HTR-8/SVneo (cell line): Measurements from ENCODE around the gene ZNF138.
"Not testable (repeated sequence)": the region's sequence is repeated elsewhere in the genome, so short reads cannot be mapped to it uniquely, and the experiment has no call there.

ENCODE experiments used
- DNase-seq: peaks from one replicate; pipeline ENCODE4 v3.0.0; 2011; ENCODE audit warnings: low spot score, mixed read lengths; ENCODE audit not compliant: insufficient read length
- FAIRE-seq: peaks from 2 replicates; lab custom pipeline; 2011; peaks lifted over from hg19 to GRCh38; lab: Jason Lieb, UNC

Gene ZNF138

DNA sequence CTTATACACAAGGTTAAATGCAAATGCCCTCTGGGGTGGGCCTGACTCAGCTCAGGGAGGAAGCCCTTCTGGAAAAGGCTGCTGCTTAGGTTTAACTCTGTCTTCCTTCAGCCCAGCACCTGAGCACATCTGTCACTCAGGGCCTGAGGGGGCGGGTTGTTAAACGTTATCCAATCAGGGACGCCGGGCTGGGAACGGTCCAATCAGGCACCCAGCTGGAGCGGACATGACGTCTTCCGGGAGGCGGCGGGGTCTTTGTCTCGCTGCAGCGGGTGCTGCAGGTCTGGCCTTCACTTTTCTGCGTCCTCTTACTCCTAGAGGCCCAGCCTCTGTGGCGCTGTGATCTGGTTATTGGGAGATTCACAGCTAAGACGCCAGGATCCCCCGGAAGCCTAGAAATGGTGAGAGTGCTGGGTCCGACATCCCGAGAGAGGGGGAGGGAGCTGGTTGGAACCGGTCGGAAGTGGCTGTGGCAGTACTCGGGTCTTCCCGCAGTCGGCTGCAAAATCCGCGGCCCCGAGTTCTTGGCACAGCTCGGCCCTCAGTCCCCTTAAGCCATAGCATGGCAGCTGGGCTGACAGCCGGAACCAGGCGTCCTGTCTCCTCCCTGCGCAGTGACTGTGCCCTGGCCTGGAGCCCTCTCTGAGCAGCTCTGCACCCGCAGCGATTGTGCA, at the start of gene ZNF138:
ZNF138 (plus strand) TSS at position 258 of the 674 bp plus-strand sequence; CDS start at position 399, 141 bp downstream.
- peak; percentile 90 for DNase-seq
- no peak for FAIRE-seq

DNA sequence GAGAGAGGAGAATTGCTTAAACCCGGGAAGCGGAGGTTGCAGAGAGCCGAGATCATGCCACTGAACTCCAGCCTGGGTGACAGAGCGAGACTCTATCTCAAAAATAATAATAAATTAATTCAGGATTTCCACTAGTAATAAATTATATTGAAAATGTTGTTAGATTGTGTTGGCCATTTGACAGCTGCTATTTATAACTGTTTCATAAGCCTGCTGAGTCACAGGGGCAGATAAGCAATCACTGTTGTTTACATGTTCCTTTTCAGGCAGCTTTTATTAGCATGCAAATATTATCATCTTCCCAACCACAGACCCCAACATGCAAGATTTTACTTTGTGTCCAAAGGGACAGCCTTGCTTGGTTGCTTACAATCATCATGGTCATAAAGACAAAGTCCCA, 49.5 kb upstream of the ZNF138 start:
- DNase-seq (no peak), FAIRE-seq (no peak)

DNA sequence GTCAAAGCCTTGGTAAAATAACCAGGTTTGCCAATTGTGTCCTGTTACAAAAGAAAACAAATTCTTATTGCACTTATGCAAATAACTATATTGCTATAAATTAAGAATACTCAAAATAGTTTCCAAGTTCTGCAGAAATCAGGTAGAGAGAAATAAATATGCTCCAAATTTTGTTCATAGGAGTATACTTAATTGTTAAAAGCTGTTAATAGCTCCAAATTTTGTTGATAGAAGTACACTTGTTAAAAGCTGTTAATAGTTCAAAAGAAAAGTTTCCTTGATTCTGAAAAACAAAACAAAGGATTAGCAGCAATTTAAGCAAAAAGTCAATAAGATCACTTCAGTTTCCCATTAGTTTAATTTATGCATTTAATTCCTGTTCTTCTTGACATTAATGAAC, 46.4 kb upstream of the ZNF138 start:
- FAIRE-seq (no peak), DNase-seq (no peak)

DNA sequence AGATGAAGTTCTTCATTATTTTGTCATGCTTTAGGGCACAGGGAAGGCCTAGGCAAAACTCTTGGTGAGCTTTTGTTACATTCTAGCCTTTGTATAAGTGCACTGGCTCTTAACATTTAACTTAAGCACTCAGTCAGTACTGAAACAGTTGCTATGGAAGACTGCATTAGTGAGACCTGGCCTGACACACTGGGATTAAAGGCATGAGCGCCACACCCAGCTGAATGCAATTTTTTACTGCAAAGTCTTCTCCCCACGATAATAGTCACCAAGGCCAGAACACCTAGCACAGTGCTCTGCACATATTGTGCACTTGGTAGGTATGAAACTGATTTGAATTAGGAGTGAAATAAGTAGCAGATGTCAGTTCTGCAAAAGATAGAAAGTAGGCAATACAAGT, 41.2 kb upstream of the ZNF138 start:
- DNase-seq: no peak
- FAIRE-seq: no peak

DNA sequence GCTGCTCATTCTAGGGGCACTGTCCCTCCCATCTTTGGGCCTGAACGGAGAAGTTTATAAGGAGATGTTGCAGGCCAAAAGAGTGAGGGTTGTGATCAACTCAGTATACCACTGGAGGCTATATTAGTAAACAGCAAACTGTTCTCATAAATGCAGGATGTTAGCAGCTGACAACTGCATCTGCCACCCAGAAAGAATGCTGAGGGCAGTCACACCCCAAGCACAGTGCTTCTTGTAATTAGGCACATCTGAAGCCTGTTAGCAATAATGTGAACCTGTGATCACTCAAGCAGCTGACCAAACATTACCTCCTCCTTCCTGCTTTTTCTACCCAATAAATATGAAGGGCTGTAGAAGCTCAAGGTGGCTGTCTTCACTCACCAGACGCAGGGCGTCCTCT, 38.4 kb upstream of the ZNF138 start:
- FAIRE-seq (no peak), DNase-seq (no peak)

DNA sequence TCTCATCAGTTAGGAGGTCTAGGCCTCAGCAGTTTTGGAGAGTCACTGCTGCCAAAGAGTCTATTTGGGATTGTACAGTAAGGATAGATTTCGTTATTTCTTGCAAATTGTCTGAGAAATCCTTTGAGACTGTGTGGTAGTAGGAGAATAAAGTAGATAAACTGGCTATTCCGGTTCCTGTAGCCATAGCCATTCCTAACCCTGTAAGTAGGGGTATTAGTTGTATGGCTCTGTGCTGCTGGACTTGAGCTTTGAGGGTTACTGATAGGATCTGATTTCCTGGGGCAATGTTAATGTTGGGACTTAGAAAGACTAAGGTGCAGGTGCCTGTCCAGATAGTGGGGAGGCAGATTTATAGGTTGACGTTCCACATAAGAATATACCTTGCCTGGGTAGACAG, 36.1 kb upstream of the ZNF138 start:
- FAIRE-seq (no peak), DNase-seq (no peak)

DNA sequence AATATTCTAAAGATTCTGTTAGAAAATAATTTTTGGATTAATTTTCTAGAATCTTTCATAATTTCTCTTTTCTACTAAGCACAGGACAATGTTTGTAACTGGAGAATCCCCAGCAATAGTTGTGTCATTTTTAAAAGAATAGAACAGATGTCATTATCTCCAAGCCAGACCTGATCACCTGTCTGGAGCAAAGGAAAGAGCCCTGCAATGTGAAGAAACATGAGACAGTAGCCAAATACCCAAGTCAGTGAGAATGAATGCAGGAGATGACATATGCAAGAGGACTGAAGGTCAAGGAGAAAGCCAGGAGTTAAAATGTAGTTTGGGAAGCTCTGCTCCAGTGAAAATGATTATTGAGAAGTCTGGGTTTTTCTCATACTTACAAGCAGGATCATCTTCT, 25.4 kb upstream of the ZNF138 start:
- DNase-seq (no peak), FAIRE-seq (no peak)

DNA sequence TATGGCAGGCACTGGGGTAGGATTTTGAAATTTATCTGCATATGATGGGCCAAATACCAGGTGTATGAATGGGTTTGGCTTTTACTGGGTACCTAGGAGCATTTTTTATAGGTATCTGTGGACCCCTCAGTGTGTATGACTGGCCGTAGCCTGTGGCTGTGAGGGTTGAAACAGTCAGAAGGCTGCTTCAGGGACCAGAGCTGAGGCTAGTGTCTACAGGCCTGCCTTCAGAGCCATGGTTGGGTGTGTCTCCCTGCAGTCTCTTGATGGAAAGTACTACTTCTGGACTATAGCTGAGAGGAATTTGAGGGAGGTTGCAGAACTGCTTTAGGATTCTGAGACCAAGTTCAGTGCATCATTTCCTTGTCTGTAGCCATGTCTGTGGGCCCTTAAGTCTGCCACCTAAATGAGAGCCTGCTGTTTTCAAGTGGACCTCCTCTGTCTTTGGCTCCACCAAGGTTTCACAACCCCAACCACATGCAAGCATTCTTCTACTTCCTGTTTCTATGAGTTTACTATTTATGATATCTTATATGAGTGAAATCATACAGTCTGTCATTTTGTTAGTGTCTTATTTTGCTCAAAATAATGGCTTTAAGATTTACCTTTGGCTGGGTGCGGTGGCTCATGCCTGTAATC, 19.9 kb upstream of the ZNF138 start:
- FAIRE-seq: no peak
- DNase-seq: no peak

DNA sequence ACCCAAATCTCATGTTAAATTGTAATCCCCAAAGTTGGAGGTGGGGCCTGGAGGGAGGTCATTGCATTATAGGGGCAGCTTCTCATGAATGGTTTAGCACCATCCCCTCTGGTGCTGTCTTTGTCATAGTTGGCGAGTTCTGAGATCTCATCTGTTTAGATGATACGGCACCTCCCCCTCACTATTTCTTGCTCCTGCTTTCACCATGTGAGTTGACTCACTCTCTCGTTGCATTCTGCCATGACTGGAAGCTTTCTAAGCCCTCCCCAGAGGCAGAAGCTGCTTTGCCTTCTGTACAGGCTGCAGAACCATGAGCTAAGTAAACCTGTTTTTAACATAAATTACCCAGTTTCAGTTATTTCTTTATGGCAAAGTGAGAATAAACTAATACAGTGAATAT, 18.9 kb upstream of the ZNF138 start:
- DNase-seq (no peak), FAIRE-seq (no peak)

DNA sequence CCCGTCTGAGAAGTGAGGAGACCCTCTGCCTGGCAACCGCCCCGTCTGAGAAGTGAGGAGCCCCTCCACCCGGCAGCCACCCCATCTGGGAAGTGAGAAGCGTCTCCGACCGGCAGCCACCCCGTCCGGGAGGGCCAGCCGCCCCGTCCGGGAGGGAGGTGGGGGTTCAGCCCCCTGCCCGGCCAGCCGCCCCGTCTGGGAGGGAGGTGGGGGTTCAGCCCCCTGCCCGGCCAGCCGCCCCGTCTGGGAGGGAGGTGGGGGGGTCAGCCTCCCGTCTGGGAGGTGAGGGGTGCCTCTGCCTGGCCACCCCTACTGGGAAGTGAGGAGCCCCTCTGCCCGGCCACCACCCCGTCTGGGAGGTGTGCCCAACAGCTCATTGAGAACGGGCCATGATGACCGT, 9.4 kb upstream of the ZNF138 start:
- not testable (repeated sequence) for DNase-seq, FAIRE-seq

DNA sequence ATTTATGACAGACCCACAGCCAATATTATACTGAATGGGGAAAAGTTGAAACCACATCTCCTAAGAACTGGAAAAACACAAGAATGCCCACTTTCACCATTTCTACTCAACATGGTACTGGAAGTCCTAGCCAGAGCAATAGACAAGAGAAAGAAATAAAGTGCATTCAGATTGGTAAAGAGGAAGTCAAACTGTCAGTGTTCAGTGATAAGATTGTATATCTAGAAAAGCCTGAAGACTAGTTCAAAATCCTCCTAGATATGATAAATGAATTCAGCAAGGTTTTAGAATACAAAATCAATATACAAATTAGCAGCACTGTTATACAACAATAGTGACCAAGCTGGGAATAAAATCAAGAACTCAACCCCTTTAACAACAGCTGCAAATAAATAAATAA, 6.9 kb upstream of the ZNF138 start:
- DNase-seq: no peak
- FAIRE-seq: no peak

DNA sequence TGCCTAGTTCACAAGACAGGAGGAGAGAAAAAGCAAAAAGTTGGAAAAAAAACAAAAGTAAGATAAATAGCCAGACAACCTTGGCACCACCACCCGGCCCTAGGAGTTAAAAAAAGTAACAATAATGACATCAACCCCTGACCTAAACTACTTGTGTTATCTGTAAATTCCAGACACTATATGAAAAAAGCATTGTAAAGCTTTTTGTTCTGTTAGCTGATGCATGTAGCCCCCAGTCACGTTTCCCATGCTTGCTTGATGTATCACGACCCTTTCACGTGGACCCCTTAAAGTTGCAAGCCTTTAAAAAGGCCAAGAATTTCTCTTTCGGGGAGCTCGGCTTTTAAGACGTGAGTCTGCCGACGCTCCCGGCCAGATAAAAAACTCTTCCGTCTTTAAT, 5.0 kb upstream of the ZNF138 start:
- not testable (repeated sequence) for DNase-seq, FAIRE-seq

DNA sequence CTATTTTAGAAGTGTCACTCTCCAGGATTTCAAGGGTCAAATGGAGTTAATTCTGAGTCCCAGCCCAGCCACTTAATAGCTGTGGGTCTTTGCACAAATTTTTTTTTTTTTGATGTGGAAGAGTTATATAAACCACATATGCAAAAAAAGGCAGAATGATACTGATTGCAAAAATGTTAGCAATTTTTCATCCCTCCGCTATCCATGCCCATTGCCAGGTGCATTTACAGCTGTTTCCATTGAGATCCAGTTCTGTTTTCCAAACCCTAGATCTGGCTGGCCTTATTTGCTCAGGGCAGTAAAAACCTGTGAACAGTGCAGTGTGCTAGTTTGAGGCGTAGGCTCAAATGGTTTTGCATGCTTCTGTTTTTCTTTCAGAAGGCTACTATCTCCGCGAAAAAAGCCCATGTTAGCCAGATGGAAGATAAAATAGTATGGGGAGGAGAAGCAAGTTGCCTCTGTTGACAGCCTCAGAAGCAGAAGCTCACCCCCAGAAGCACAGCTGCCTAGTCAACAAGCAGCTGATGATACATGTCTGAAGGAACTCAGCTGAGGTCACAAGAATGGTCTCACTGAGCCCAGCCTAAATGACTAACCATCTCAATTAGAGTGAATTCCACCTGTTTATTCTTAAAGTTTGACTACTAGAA, 997 bp upstream of the ZNF138 start:
- FAIRE-seq (no peak), DNase-seq (no peak)

DNA sequence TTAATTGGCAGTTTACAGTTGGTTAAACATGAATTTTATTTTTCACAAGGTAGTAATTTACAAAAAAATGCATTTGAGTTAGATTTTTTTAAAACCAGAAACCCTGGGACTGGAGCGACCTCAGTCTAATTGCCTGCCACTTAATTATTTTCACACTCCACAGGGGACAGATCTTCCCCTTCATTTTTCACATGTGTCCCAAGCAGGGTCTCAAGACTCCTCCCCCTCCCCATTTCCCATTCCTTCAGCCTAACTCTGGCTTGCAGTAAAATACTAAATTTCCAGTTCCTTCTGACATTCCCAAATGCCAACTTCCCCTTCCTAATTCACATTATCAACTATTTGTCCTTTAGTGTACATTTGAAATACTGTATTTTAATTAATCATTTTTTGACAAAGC, 948 bp downstream of the ZNF138 start:
- DNase-seq: no peak
- FAIRE-seq: no peak

DNA sequence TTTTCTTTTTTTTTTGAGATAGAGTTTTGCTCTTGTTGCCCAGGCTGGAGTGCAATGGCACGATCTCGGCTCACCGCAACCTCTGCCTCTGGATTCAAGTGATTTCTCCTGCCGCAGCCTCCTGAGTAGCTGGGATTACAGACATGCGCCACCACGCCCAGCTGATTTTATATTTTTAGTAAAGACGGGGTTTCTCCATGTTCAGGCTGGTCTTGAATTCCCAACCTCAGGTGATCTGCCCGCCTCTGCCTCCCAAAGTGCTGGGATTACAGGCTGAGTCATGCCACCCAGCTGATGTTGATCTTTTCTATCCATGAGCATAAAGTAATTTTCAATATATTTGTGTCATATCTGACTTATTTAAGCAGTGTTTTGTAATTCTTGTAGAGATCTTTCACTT, 4.9 kb downstream of the ZNF138 start:
- FAIRE-seq, DNase-seq: not testable (repeated sequence)

DNA sequence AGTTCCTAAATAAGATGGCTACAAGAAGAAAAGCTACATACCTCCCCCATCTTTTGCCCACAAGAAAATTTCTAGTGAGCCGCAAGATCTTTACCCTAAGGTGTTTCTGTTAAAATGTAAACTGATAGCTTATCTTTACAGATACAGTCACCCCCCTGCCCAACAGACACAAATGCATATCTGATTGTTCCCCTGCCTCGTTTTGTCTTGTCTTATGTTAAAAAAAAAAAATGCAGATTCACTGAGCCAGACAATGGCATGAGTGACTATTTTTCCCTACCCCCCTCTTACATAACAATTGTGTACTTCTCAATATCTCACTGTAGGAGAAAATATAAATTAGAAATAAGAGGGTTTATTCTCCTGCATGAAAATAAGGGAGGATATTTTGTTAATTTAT, 8.5 kb downstream of the ZNF138 start:
- DNase-seq (no peak), FAIRE-seq (no peak)

DNA sequence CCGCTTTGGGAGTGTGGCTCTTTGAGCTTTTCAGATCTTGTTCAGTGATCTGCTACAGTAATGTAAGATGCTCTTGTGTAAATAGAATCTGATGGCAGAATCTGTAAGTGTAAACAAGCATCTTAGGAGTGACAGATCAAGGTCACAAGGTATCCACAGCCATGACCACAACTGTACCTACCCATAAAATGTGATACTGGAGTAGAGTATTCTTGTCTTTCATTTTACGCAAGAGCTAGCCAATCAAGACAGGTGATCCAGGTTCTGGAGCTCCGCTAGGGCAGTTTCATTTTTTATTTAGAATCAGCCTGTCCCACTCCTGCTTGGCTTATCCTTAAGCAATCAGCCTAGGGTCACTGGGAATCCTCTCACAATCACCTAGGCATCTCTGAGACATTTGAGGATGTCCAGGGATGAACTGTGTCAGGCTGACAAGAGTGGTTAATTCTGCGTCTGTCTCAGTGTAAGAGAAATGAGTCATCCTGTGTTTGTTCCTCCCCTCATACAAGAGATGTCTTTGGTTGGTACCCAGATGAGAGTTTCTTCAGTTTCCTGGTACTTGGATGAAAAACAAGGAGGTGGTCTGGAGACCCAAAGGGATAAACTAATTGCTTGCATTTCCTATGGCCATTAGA, 13.6 kb downstream of the ZNF138 start:
- DNase-seq: no peak
- no peak for FAIRE-seq

DNA sequence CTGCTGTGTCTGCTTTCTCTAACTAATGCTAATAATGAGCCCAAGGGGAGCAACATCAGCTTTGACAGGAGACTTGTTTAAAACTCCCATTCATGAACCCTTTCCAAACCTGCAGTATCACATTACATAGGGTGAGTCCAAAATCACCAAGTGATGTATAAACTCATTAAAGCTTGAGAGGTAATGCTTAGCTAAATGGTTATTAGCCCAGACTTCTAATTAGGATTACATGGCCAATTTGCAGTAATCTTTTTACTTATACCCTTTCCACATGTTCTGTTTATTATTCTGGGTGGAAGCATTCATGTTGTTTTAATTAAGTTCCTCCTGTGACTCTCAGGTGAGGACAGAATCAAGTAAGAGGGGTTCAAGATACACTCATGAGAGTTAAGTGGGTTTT, 17.5 kb downstream of the ZNF138 start:
- DNase-seq (no peak), FAIRE-seq (no peak)

DNA sequence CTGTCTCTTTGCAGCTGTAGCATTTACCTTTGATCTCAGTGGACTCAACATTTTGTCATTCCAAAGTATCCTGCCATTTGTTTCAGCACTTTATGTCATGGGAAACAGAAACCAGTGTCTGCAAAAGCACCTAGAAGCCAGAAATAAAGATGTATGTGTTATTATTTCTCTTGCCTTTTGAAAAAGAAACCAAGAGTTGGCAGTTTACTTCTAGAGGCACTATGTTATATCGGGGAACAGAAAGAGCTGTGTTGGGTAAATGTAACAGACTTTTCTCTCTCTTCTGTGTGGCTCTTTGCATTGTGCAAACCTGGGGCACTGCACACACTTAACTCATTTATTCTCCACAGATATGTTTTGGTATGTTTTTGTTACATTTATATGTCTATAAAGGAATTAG, 36.7 kb downstream of the ZNF138 start:
- FAIRE-seq (no peak), DNase-seq (no peak)

DNA sequence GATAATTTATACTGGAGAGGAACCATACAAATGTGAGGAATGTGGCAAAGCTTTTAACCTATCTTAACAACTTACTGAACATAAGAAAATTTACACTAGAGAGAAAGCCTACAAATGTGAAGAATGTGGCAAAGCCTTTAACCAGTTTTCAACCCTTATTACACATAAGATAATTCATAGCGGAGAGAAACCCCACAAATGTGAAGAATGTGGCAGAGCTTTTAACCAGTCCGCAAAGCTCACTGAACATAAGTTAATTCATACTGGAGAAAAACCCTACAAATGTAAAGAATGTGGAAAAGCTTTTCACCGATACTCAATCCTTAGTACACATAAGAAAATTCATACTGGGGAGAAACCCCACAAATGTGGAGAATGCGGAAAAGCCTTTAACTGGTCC, 37.9 kb downstream of the ZNF138 start:
- no peak for DNase-seq
- FAIRE-seq: no peak

DNA sequence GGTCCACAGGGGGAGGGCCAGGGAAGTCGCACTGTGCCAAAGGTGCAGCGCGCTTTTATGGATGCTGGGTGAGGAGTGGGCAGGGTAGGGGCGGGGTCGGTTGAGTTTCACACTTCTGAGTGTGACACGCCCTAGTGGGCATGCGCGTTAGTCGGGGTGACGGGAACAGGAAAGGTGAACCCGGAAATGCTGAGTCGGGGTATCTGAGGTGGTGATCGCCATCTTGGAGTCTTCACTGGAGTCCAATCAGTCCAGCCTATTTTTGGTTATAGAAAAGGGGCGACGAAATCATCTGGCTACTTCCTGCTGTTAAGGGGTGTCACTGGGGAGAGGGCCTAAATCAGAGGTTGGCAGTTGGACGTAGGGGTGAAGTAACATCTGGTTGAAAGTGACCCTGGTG, 40.8 kb downstream of the ZNF138 start:
- FAIRE-seq (no peak), DNase-seq (no peak)
